ENCODE measurements around the gene IGSF21.

- TF ChIP-seq CTCF (IDR thresholded peaks at IDR 0.05) (no peak), TCF12 (IDR thresholded peaks at IDR 0.05) (no peak), TAF1 (IDR thresholded peaks at IDR 0.05; ENCODE audit: borderline replicate concordance, low read depth, low read length) (no peak)
Observed at GRCh38 chr1:18285538-18285924, 177.9 kb downstream of the IGSF21 start.
